ENCODE results near the gene TRIM40.

DNA sequence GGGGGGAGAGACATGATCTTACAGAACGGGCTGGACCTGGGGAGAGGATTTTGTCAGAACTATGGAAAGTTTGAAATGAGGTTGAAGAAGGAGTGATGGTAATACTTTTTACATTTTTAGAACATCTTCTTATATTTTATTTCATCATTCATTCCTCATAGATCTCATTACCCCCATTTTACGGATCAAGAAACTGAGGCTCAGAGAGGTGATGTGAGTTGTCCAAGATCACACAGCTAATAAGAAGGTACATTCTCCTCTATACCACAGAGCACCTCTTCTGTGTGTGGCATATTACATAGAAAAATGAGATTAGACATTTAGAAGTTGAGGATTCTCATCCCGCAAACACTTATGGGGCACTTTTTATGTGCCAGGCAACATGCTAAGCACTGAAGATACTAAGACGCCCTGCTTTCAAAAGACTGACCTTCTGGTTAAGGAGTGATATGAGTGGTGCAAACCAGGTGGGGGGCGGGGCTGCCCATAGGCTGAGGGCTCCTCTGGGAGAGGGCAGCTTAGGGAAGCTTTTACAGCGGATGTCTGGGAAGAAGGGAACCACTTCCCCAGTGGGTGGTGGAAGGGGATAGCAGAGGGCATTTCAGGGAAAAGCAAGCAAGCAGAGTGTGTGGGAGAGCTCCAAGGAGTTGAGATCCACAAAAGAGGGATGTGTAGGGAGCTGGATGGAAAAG, 42.9 kb upstream of the TRIM40 start:
- TF ChIP-seq, protein P1, sequence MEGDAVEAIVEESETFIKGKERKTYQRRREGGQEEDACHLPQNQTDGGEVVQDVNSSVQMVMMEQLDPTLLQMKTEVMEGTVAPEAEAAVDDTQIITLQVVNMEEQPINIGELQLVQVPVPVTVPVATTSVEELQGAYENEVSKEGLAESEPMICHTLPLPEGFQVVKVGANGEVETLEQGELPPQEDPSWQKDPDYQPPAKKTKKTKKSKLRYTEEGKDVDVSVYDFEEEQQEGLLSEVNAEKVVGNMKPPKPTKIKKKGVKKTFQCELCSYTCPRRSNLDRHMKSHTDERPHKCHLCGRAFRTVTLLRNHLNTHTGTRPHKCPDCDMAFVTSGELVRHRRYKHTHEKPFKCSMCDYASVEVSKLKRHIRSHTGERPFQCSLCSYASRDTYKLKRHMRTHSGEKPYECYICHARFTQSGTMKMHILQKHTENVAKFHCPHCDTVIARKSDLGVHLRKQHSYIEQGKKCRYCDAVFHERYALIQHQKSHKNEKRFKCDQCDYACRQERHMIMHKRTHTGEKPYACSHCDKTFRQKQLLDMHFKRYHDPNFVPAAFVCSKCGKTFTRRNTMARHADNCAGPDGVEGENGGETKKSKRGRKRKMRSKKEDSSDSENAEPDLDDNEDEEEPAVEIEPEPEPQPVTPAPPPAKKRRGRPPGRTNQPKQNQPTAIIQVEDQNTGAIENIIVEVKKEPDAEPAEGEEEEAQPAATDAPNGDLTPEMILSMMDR (IDR thresholded peaks at IDR 0.05) = no peak
- TF ChIP-seq POLR2A (IDR thresholded peaks at IDR 0.05) = no peak
